ENCODE results near the gene NUP210L.
"Not testable (repeated sequence)": the region's sequence is repeated elsewhere in the genome, so short reads cannot be mapped to it uniquely, and the experiment has no call there.

NUP210L gene

GRCh38 chr1:153985941-153986761 is 168.7 kb downstream of the NUP210L start, which contains the start of gene RAB13:
Gene RAB13 (minus strand): TSS chr1:153986339. CDS start chr1:153986236, 103 bp downstream.
- Histone ChIP-seq H3K9me3 (ENCODE audit: low read depth, low read length) (no peaks in the 10 kb centered on the region), H3K27ac (peak within 1 kb of the TSS; percentile 79), H3K36me3 (ENCODE audit: insufficient read depth, low read length) (peaks cover 3% of the 10 kb centered on the region), H3K4me3 (peak within 1 kb of the TSS; percentile 86), H3K9ac (ENCODE audit: insufficient read length) (peak within 1 kb of the TSS; percentile 81)
- TF ChIP-seq POLR2AphosphoS5 (IDR thresholded peaks at IDR 0.05; ENCODE audit: borderline replicate concordance, low read depth, low read length) (no peak), FOXP2 (optimal IDR thresholded peaks at IDR 0.05; ENCODE audit: control extremely low read depth, extremely low read length, insufficient read depth) (no peak), EZH2 (IDR thresholded peaks at IDR 0.05) (no peak)
- DNase-seq (ENCODE audit: low read depth, low spot score), result no peak

GRCh38 chr1:153985341-153985912 is 169.4 kb downstream of the NUP210L start:
- H3K9me3 ChIP-seq (ENCODE audit: low read depth, low read length), result no peaks in the 10 kb centered on the region
- no peak overlapping the region for H3K27ac ChIP-seq
- peak overlapping the region; percentile 86 for H3K4me3 ChIP-seq
- no peaks in the 10 kb centered on the region for H3K36me3 ChIP-seq (ENCODE audit: insufficient read depth, low read length)
- no peak for DNase-seq (ENCODE audit: low read depth, low spot score)
- H3K9ac ChIP-seq (ENCODE audit: insufficient read length), result peak overlapping the region; percentile 73
- TF ChIP-seq POLR2AphosphoS5 (IDR thresholded peaks at IDR 0.05; ENCODE audit: borderline replicate concordance, low read depth, low read length) (no peak), FOXP2 (optimal IDR thresholded peaks at IDR 0.05; ENCODE audit: control extremely low read depth, extremely low read length, insufficient read depth) (no peak), EZH2 (IDR thresholded peaks at IDR 0.05) (no peak)

GRCh38 chr1:153984123-153984894 is 170.6 kb downstream of the NUP210L start:
- DNase-seq (ENCODE audit: low read depth, low spot score), result no peak
- H3K36me3 ChIP-seq (ENCODE audit: insufficient read depth, low read length), result no peaks in the 10 kb centered on the region
- TF ChIP-seq EZH2 (IDR thresholded peaks at IDR 0.05) (no peak), POLR2AphosphoS5 (IDR thresholded peaks at IDR 0.05; ENCODE audit: borderline replicate concordance, low read depth, low read length) (no peak), FOXP2 (optimal IDR thresholded peaks at IDR 0.05; ENCODE audit: control extremely low read depth, extremely low read length, insufficient read depth) (no peak)
- no peaks in the 10 kb centered on the region for H3K9me3 ChIP-seq (ENCODE audit: low read depth, low read length)
- no peak overlapping the region for H3K27ac ChIP-seq
- H3K4me3 ChIP-seq, result no peak overlapping the region
- H3K9ac ChIP-seq (ENCODE audit: insufficient read length), result peak overlapping the region; percentile 73

GRCh38 chr1:153981735-153982134 is 173.1 kb downstream of the NUP210L start:
- not testable (repeated sequence) for H3K36me3 ChIP-seq (ENCODE audit: insufficient read depth, low read length); H3K27ac ChIP-seq; H3K4me3 ChIP-seq; H3K9me3 ChIP-seq (ENCODE audit: low read depth, low read length); H3K9ac ChIP-seq (ENCODE audit: insufficient read length); DNase-seq (ENCODE audit: low read depth, low spot score)

GRCh38 chr1:153979091-153979490 is 175.8 kb downstream of the NUP210L start:
- peaks cover 19% of the 10 kb centered on the region for H3K36me3 ChIP-seq (ENCODE audit: insufficient read depth, low read length)
- not testable (repeated sequence) for H3K4me3 ChIP-seq; DNase-seq (ENCODE audit: low read depth, low spot score); H3K27ac ChIP-seq; H3K9ac ChIP-seq (ENCODE audit: insufficient read length); H3K9me3 ChIP-seq (ENCODE audit: low read depth, low read length)

GRCh38 chr1:153978274-153978909 is 176.5 kb downstream of the NUP210L start:
- no peak for DNase-seq (ENCODE audit: low read depth, low spot score)
- Histone ChIP-seq H3K27ac (no peak overlapping the region), H3K9ac (ENCODE audit: insufficient read length) (peak overlapping the region; percentile 95), H3K4me3 (peak overlapping the region; percentile 86), H3K36me3 (ENCODE audit: insufficient read depth, low read length) (peaks cover 25% of the 10 kb centered on the region), H3K9me3 (ENCODE audit: low read depth, low read length) (no peaks in the 10 kb centered on the region)
- TF ChIP-seq POLR2AphosphoS5 (IDR thresholded peaks at IDR 0.05; ENCODE audit: borderline replicate concordance, low read depth, low read length), result no peak
- no peak for TF ChIP-seq FOXP2 (optimal IDR thresholded peaks at IDR 0.05; ENCODE audit: control extremely low read depth, extremely low read length, insufficient read depth)
- TF ChIP-seq EZH2 (IDR thresholded peaks at IDR 0.05), result no peak

GRCh38 chr1:153977250-153978240 is 177.3 kb downstream of the NUP210L start, which contains the start of gene JTB:
Gene JTB (minus strand): TSS chr1:153977674. CDS start chr1:153977252, 422 bp downstream.
- peak within 1 kb of the TSS; percentile 86 for H3K4me3 ChIP-seq
- peak within 1 kb of the TSS; percentile 95 for H3K9ac ChIP-seq (ENCODE audit: insufficient read length)
- H3K9me3 ChIP-seq (ENCODE audit: low read depth, low read length), result no peaks in the 10 kb centered on the region
- peak within 1 kb of the TSS; percentile 75 for H3K27ac ChIP-seq
- peaks cover 25% of the 10 kb centered on the region for H3K36me3 ChIP-seq (ENCODE audit: insufficient read depth, low read length)
- no peak for DNase-seq (ENCODE audit: low read depth, low spot score)
- TF ChIP-seq EZH2 (IDR thresholded peaks at IDR 0.05) (no peak), POLR2AphosphoS5 (IDR thresholded peaks at IDR 0.05; ENCODE audit: borderline replicate concordance, low read depth, low read length) (peak; percentile 90), FOXP2 (optimal IDR thresholded peaks at IDR 0.05; ENCODE audit: control extremely low read depth, extremely low read length, insufficient read depth) (no peak)

All from SK-N-MC (cell line).